ENCODE measurements around the gene OR3A2.

OR3A2 gene

GRCh38 chr17:3282901-3283300 lies 103.2 kb downstream of the OR3A2 start:
- Histone ChIP-seq H3K36me3 (ENCODE audit: control insufficient read depth in 2 of 2, insufficient read depth in 1 of 2, low read length in 2 of 2) (no peaks in the 10 kb centered on the region), H3K27ac (ENCODE audit: extremely low read depth, low read depth, low read length) (no peak overlapping the region), H3K4me1 (ENCODE audit: control insufficient read depth, insufficient read depth, low read length) (no peaks in the 10 kb centered on the region), H3K9me3 (ENCODE audit: control insufficient read depth, insufficient read depth, low read depth, low read length) (no peaks in the 10 kb centered on the region), H3K4me3 (ENCODE audit: low read depth, low read length) (no peak overlapping the region)
- CTCF ChIA-PET, result interaction anchor here (0.8 kb wide), 1 partner anchor 196 kb away, joined by 3 read pairs; no protein-coding TSS in a partner anchor
- TF ChIP-seq ZBTB20 (tag by site-specific recombination; IDR thresholded peaks at IDR 0.05) (no peak), ZNF184 (tag by site-specific recombination; IDR thresholded peaks at IDR 0.05) (no peak), SCRT2 (tag by site-specific recombination; IDR thresholded peaks at IDR 0.05) (no peak), ZSCAN18 (tag by site-specific recombination; IDR thresholded peaks at IDR 0.05) (no peak), ZNF571 (tag by site-specific recombination; IDR thresholded peaks at IDR 0.05) (no peak)
- TF ChIP-seq, protein P1, sequence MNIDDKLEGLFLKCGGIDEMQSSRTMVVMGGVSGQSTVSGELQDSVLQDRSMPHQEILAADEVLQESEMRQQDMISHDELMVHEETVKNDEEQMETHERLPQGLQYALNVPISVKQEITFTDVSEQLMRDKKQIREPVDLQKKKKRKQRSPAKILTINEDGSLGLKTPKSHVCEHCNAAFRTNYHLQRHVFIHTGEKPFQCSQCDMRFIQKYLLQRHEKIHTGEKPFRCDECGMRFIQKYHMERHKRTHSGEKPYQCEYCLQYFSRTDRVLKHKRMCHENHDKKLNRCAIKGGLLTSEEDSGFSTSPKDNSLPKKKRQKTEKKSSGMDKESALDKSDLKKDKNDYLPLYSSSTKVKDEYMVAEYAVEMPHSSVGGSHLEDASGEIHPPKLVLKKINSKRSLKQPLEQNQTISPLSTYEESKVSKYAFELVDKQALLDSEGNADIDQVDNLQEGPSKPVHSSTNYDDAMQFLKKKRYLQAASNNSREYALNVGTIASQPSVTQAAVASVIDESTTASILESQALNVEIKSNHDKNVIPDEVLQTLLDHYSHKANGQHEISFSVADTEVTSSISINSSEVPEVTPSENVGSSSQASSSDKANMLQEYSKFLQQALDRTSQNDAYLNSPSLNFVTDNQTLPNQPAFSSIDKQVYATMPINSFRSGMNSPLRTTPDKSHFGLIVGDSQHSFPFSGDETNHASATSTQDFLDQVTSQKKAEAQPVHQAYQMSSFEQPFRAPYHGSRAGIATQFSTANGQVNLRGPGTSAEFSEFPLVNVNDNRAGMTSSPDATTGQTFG (tag by site-specific recombination; IDR thresholded peaks at IDR 0.05; ENCODE audit: borderline replicate concordance), result no peak
- POLR2A ChIA-PET, result no interaction called here

DNA sequence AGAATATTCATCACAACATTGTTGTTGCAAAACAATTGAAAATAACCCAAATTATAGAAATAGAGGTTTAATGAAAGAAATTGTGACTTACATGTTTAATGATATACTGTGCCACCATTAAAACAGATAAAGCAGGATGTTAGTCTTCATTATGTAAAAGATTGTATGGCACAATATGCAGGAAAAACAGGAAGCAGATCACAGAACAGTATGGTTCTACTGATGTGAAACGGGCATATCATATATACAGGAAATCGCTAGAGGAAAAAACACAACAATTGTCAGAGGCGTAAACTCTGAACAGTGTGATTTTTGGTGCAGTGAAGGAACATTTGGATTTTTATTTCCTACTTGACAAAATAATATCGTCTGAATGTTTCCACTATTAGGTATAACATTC lies 110.0 kb downstream of the OR3A2 start:
- TF ChIP-seq TCF7L2 (IDR thresholded peaks at IDR 0.05; ENCODE audit: borderline replicate concordance, low read depth, low read length) (no peak), ZNF561 (tag by site-specific recombination; IDR thresholded peaks at IDR 0.05; ENCODE audit: borderline replicate concordance) (no peak), ZNF658 (tag by site-specific recombination; IDR thresholded peaks at IDR 0.05) (no peak), MZF1 (tag by site-specific recombination; IDR thresholded peaks at IDR 0.05; ENCODE audit: borderline replicate concordance) (no peak), ZSCAN23 (tag by site-specific recombination; IDR thresholded peaks at IDR 0.05) (no peak), ZNF302 (tag by site-specific recombination; IDR thresholded peaks at IDR 0.05; ENCODE audit: low read depth) (no peak), ZNF24 (tag by site-specific recombination; IDR thresholded peaks at IDR 0.05) (no peak), ZNF768 (tag by site-specific recombination; IDR thresholded peaks at IDR 0.05) (no peak), ZNF10 (tag by site-specific recombination; IDR thresholded peaks at IDR 0.05) (no peak), ZBTB20 (tag by site-specific recombination; IDR thresholded peaks at IDR 0.05) (no peak), ZNF175 (tag by site-specific recombination; IDR thresholded peaks at IDR 0.05) (no peak), MYNN (tag by site-specific recombination; IDR thresholded peaks at IDR 0.05; ENCODE audit: borderline replicate concordance) (no peak), SALL2 (tag by site-specific recombination; IDR thresholded peaks at IDR 0.05; ENCODE audit: borderline replicate concordance) (no peak)
- TF ChIP-seq, protein P2, sequence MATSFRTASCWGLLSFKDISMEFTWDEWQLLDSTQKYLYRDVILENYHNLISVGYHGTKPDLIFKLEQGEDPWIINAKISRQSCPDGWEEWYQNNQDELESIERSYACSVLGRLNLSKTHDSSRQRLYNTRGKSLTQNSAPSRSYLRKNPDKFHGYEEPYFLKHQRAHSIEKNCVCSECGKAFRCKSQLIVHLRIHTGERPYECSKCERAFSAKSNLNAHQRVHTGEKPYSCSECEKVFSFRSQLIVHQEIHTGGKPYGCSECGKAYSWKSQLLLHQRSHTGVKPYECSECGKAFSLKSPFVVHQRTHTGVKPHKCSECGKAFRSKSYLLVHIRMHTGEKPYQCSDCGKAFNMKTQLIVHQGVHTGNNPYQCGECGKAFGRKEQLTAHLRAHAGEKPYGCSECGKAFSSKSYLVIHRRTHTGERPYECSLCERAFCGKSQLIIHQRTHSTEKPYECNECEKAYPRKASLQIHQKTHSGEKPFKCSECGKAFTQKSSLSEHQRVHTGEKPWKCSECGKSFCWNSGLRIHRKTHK (tag by site-specific recombination; IDR thresholded peaks at IDR 0.05), result no peak
- TF ChIP-seq, protein P3, sequence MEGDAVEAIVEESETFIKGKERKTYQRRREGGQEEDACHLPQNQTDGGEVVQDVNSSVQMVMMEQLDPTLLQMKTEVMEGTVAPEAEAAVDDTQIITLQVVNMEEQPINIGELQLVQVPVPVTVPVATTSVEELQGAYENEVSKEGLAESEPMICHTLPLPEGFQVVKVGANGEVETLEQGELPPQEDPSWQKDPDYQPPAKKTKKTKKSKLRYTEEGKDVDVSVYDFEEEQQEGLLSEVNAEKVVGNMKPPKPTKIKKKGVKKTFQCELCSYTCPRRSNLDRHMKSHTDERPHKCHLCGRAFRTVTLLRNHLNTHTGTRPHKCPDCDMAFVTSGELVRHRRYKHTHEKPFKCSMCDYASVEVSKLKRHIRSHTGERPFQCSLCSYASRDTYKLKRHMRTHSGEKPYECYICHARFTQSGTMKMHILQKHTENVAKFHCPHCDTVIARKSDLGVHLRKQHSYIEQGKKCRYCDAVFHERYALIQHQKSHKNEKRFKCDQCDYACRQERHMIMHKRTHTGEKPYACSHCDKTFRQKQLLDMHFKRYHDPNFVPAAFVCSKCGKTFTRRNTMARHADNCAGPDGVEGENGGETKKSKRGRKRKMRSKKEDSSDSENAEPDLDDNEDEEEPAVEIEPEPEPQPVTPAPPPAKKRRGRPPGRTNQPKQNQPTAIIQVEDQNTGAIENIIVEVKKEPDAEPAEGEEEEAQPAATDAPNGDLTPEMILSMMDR (tag by site-specific recombination; IDR thresholded peaks at IDR 0.05), result no peak
- H3K36me3 ChIP-seq (ENCODE audit: control insufficient read depth in 2 of 2, insufficient read depth in 1 of 2, low read length in 2 of 2), result no peaks in the 10 kb centered on the region
- no peak overlapping the region for H3K27ac ChIP-seq (ENCODE audit: extremely low read depth, low read depth, low read length)
- H3K9me3 ChIP-seq (ENCODE audit: control insufficient read depth, insufficient read depth, low read depth, low read length), result no peaks in the 10 kb centered on the region
- ChIA-PET POLR2A (no interaction called here), CTCF (no interaction called here)
- H3K4me1 ChIP-seq (ENCODE audit: control insufficient read depth, insufficient read depth, low read length), result no peaks in the 10 kb centered on the region
- no peak overlapping the region for H3K4me3 ChIP-seq (ENCODE audit: low read depth, low read length)

Measured in HEK293 (cell line).